Activated naive CD4-positive, alpha-beta T cell treated with anti-CD3 and anti-CD28 coated beads for 36 hours (primary cell): Measurements from ENCODE around the gene LATS2. TPM values are rescaled to one million over a fixed set of nuclear protein-coding genes. Genes with fewer than 3 reads are reported as not detected.

Experiments used
- CTCF ChIA-PET: fragments of 350-600 bp; sonication (Branson Sonifier 250); formaldehyde crosslinking; loops from one replicate; lab custom pipeline; 2021; ENCODE audit warnings: antibody characterized with exemption; lab: Charles Lee
- DNase-seq: peaks from one replicate; pipeline ENCODE4 v3.0.0-alpha.2; 2020
- H3K27ac Mint-ChIP-seq: one replicate; pipeline ENCODE4 v1.8.0; 2021; ENCODE audit warnings: mild to moderate bottlenecking, mixed read lengths
- H3K27me3 Mint-ChIP-seq: one replicate; pipeline ENCODE4 v1.8.0; 2021; ENCODE audit warnings: low read depth, mixed read lengths
- H3K36me3 Mint-ChIP-seq: one replicate; pipeline ENCODE4 v1.8.0; 2021; ENCODE audit warnings: low read depth, mixed read lengths
- H3K4me1 Mint-ChIP-seq: one replicate; pipeline ENCODE4 v1.8.0; 2021; ENCODE audit warnings: low read depth, mixed read lengths
- H3K4me3 Mint-ChIP-seq: one replicate; pipeline ENCODE4 v1.8.0; 2021; ENCODE audit warnings: mild to moderate bottlenecking, moderate library complexity, mixed read lengths
- H3K9me3 Mint-ChIP-seq: one replicate; pipeline ENCODE4 v1.8.0; 2021; ENCODE audit warnings: mixed read lengths
- intact Hi-C: fragments of 100-400 bp; cut with micrococcal nuclease; formaldehyde crosslinking; loops from one replicate; pipeline ENCODE4 v1.15.1; 2023
- total RNA-seq, 2 experiments: library from RNA; stranded (reverse); gene quantifications; one replicate each; pipeline ENCODE4 v1.2.3, GENCODE V29; 2021

LATS2 gene
- total RNA-seq, 2 experiments from 2014 or later: 1.1 to 1.2 TPM

DNA sequence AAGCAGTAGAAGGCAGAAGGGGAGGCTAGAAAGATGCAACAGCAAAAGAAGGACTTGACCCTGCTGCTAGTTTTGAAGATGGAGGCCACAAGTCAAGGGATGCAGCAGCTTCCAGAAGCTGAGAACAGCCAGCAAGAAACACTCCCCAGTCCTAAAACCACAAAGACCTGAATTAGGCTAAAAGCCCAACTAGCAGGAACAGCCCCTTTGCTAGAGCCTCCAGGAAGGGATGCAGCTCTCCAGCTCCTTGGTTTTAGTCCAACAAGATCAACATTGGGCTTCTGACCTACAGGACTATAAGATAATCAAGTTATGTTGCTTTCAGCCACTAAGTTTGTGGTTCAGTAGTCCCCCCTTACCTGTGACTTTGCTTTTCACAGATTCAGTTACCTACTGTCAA, 10.5 kb upstream of the LATS2 start:
- H3K27ac Mint-ChIP-seq: no peak overlapping the region
- no peak overlapping the region for H3K4me3 Mint-ChIP-seq

DNA sequence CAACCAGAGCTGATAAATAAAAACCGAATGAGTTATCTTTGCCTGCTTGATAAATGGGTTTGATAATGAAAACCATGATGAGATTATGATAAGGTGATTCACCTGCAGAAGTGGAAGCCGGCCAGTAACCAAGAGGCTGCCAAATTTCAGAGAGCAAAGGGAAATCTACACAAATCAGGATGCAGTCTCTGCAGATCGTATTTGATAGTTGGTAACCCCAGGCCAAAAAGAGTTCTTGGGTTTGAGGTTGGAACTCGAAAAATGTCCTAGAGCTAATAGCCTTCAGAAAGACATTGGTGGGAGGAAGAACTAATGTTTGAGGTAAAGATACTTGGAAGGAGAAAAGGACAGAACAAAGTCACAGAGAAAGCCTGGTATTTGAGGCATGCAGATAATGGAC, 9.6 kb upstream of the LATS2 start:
- no peaks in the 10 kb centered on the region for H3K27me3 Mint-ChIP-seq
- intact Hi-C loops: loop anchor here (10.0 kb wide), 2 partner anchors 126 to 296 kb away; partner anchors contain the start of gene EEF1AKMT1
- CTCF ChIA-PET: interaction anchor here (0.6 to 1.3 kb wide), 4 partner anchors 40 to 144 kb away, joined by 3 to 5 read pairs (median 4); no protein-coding TSS in a partner anchor
- no peaks in the 10 kb centered on the region for H3K9me3 Mint-ChIP-seq
- no peaks in the 10 kb centered on the region for H3K36me3 Mint-ChIP-seq
- no peak overlapping the region for H3K4me3 Mint-ChIP-seq
- H3K27ac Mint-ChIP-seq: no peak overlapping the region
- no peak for DNase-seq
- peaks cover 11% of the 10 kb centered on the region for H3K4me1 Mint-ChIP-seq

More for the DNA sequence above, 10.5 kb upstream of the LATS2 start:
- DNase-seq: no peak
- CTCF ChIA-PET: no interaction called here
- intact Hi-C loops: loop anchor here (10.0 kb wide), 2 partner anchors 127 to 297 kb away; partner anchors contain the start of gene EEF1AKMT1
- Mint-ChIP-seq H3K4me1 (peaks cover 11% of the 10 kb centered on the region), H3K36me3 (no peaks in the 10 kb centered on the region), H3K27me3 (peaks cover 4% of the 10 kb centered on the region), H3K9me3 (no peaks in the 10 kb centered on the region)

DNA sequence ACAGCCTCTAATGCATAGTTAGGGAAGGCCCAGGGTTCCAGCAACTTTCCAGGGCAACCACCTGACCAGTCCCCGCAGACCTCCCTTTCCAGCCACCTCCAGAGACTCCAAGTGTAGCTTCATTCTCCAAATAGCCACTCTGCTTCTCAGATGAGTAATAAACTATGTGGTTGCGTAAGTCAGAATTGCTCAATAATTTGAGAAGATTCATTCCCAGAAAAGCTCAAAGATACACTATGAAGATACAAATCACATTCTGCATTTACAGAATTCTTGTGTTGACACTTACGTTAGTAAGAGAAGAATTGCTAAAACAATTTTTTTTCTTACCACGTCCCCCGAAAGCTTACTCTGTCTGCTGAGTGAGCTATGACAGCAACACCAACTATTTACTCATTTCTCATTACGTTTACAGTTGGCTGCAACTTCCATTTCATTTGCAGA, 8.2 kb upstream of the LATS2 start:
- no peaks in the 10 kb centered on the region for H3K27me3 Mint-ChIP-seq
- H3K9me3 Mint-ChIP-seq: no peaks in the 10 kb centered on the region
- no peak for DNase-seq
- H3K4me1 Mint-ChIP-seq: peaks cover 4% of the 10 kb centered on the region
- CTCF ChIA-PET: interaction anchor here (0.6 kb wide), 2 partner anchors 114 to 283 kb away, joined by 3 to 4 read pairs; no protein-coding TSS in a partner anchor
- H3K36me3 Mint-ChIP-seq: no peaks in the 10 kb centered on the region
- H3K27ac Mint-ChIP-seq: no peak overlapping the region
- no peak overlapping the region for H3K4me3 Mint-ChIP-seq
- intact Hi-C loops: loop anchor here (10.0 kb wide), 2 partner anchors 125 to 295 kb away; partner anchors contain the start of gene EEF1AKMT1

DNA sequence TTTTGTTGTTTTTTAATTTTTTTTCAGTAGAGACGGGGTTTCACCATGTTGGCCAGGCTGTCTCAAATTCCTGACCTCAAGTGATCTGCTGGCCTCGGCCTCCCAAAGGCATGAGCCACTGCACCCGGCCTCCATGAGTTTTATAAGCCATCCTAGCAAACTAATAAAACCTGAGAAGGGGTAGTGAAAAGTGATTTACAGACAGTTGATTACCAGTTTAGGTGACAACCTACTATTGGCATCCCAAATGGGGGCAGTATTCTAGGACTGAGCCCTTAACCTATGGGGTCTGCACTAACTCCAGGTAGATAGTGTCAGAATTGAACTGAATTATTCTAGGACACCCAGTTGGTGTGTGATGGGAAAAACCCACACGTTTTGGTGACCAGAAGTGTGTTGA, 6.5 kb upstream of the LATS2 start:
- no peaks in the 10 kb centered on the region for H3K36me3 Mint-ChIP-seq
- no peaks in the 10 kb centered on the region for H3K4me1 Mint-ChIP-seq
- CTCF ChIA-PET: no interaction called here

DNA sequence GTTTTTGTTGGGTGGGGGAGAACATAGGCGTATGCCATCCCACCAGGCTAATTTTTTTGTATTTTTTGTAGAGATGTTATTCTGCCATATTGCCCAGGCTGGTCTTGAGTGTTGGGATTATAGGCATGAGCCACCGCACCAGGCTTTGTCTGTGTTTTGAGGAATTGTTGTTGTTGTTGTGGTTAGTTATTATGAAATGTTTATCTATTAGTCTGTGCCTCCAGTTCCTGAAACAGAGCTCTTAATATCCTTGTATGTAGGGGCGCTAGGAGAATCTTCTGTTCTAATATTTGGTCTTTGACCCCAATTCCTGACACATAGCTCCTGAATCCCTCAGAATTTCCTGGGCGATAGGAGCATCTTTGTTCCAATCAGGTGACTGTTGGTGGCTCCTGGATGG, 5.6 kb upstream of the LATS2 start:
- Mint-ChIP-seq H3K36me3 (no peaks in the 10 kb centered on the region), H3K9me3 (no peaks in the 10 kb centered on the region), H3K4me3 (no peak overlapping the region), H3K27me3 (peaks cover 9% of the 10 kb centered on the region), H3K4me1 (no peaks in the 10 kb centered on the region), H3K27ac (no peak overlapping the region)
- intact Hi-C loops: no loop called here
- DNase-seq: no peak
- CTCF ChIA-PET: no interaction called here

More for the DNA sequence above, 6.5 kb upstream of the LATS2 start:
- Mint-ChIP-seq H3K4me3 (no peak overlapping the region), H3K9me3 (no peaks in the 10 kb centered on the region), H3K27ac (no peak overlapping the region), H3K27me3 (peaks cover 3% of the 10 kb centered on the region)
- intact Hi-C loops: no loop called here
- no peak for DNase-seq

DNA sequence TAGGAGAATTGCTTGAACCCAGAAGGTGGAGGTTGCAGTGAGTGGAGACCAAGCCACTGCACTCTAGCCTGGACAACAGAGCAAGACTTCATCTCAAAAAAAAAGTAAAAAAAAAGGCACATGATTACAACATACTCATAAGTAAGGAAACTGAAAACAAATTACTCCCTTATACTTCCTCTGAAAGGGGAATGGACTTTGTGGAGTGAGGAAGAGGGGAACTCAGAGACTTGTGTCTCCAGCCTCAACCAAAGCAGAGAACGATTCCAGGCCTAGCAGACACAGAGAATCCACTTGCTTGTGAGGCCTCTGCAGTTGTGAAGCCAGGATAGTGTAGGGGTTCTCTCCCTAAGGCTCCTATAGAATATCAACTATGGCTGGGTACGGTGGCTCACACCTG, 4.3 kb upstream of the LATS2 start:
- CTCF ChIA-PET: no interaction called here
- H3K27me3 Mint-ChIP-seq: peaks cover 13% of the 10 kb centered on the region
- H3K4me1 Mint-ChIP-seq: no peaks in the 10 kb centered on the region
- H3K4me3 Mint-ChIP-seq: no peak overlapping the region
- H3K36me3 Mint-ChIP-seq: peaks cover 1% of the 10 kb centered on the region
- intact Hi-C loops: no loop called here
- no peak overlapping the region for H3K27ac Mint-ChIP-seq
- no peaks in the 10 kb centered on the region for H3K9me3 Mint-ChIP-seq
- DNase-seq: no peak

DNA sequence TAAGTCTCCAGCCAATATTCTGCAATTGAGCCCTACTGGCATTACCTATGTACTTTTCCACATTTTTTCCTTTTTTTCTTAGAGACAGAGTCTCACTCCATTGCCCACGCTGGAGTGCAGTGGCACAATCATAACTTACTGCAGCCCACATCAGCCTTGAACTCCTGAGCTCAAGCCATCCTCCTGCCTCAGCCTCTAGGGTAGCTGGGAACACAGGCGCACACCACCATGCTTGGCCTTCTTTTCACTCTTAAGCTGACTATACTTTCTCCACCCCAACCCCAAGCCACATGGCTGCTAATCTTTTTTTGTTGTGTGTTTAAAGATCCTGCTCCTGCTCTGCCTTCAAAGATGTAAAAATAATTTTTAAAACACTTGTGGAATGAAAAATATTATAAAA, 1.6 kb upstream of the LATS2 start:
- DNase-seq: no peak
- H3K9me3 Mint-ChIP-seq: no peaks in the 10 kb centered on the region
- intact Hi-C loops: loop anchor here (5.0 kb wide), 1 partner anchor 46 kb away; no protein-coding TSS in a partner anchor
- no peak overlapping the region for H3K27ac Mint-ChIP-seq
- H3K36me3 Mint-ChIP-seq: peaks cover 1% of the 10 kb centered on the region
- H3K4me1 Mint-ChIP-seq: no peaks in the 10 kb centered on the region
- H3K27me3 Mint-ChIP-seq: peaks cover 19% of the 10 kb centered on the region
- CTCF ChIA-PET: interaction anchor here (0.6 to 0.7 kb wide), 2 partner anchors 30 to 77 kb away, joined by 3 read pairs; no protein-coding TSS in a partner anchor
- no peak overlapping the region for H3K4me3 Mint-ChIP-seq

DNA sequence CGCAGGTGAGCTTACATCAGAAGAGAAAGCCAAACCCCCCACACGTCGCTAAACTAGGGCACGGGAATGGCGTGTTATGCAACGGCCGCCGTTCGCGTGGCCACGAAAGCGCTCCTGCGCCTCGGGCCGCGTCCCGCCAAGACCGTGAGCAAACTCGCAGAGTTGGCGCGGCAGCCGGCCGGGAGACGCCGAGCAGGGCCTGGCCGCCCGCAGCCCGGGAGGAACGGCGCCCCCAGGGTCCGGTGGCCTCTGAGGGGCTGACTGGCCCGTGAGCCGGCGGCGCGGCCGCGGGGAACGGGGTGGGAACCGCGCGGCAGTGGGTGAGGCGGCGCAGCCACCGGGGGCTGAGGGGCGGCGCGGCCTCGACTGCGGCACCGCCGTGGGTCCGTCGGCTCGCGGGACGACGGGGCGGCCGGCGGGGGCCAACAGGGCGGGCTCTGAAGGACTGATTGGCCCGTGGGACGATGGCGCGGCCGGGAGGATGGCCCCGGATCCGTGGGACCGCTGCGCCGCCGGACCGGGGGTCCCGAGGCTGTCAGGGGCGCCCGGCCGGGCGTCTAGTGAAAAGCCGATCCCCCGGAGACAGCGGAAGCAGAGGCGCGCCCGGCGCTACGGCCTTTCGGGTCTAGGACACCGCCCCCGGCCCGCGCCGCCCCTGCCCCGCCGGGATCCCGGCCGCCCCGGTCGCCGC, 903 bp downstream of the LATS2 start:
- Mint-ChIP-seq H3K9me3 (no peaks in the 10 kb centered on the region), H3K4me1 (no peaks in the 10 kb centered on the region), H3K27ac (no peak overlapping the region), H3K36me3 (peaks cover 1% of the 10 kb centered on the region), H3K4me3 (peak overlapping the region; percentile 57), H3K27me3 (peaks cover 21% of the 10 kb centered on the region)
- DNase-seq: no peak
- CTCF ChIA-PET: no interaction called here
- intact Hi-C loops: loop anchor here (5.0 kb wide), 1 partner anchor 43 kb away; no protein-coding TSS in a partner anchor

DNA sequence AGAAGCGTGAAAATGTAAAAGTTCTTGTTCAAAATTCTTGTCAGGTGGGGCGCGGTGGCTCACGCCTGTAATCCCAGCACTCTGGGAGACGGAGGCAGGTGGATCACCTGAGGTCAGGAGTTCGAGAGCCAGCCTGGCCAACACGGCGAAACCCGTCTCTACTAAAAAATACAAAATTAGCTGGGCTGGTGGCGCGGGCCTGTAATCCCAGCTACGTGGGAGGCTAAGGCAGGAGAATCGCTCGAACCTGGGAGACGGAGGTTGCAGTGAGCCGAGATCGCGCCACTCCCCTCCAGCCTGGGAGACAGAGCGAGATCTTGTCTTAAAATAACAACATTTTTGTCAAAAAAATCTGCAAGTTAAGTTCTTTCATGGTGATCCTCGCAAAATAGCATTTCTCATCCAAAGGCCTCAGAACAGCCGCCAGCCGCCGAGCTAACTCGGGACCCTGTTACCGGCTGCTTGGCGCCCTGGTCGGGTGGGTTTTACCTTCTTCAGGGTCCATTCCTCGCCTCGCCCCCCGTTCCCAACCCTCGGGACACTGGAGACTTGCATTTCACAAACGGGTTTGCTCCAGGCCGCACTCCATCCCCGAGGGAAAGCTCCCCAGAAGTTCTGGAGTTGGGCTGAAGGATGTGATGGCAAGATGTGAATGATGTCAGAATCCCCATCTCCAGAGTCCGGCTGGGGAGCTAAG, 1.6 kb downstream of the LATS2 start:
- intact Hi-C loops: loop anchor here (5.0 kb wide), 1 partner anchor 42 kb away; no protein-coding TSS in a partner anchor
- CTCF ChIA-PET: no interaction called here
- H3K27me3 Mint-ChIP-seq: peaks cover 21% of the 10 kb centered on the region
- peak overlapping the region; percentile 57 for H3K4me3 Mint-ChIP-seq
- no peak for DNase-seq
- H3K27ac Mint-ChIP-seq: no peak overlapping the region
- H3K9me3 Mint-ChIP-seq: no peaks in the 10 kb centered on the region
- peaks cover 1% of the 10 kb centered on the region for H3K36me3 Mint-ChIP-seq
- H3K4me1 Mint-ChIP-seq: no peaks in the 10 kb centered on the region

DNA sequence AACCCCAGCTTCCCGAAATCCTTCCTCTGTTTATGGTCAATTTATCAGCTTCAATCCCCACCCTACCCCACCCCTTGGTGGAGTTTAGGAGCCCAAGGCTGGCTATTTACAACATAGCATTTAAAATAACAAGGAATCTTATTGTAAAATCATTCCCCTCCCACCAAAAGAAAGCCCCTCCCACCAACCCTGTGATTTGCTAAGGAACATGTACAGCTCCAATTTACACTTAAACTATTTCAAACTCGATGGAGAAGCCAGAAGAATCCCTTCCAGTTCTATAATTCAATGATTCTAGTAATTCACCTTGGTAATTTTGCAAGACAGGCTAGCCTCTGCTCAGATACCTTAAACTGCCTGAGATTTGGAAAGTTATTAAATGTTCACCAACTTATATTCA, 3.0 kb downstream of the LATS2 start:
- DNase-seq: no peak
- Mint-ChIP-seq H3K36me3 (peaks cover 1% of the 10 kb centered on the region), H3K27me3 (peaks cover 21% of the 10 kb centered on the region), H3K4me3 (no peak overlapping the region), H3K4me1 (peaks cover 1% of the 10 kb centered on the region), H3K27ac (no peak overlapping the region), H3K9me3 (no peaks in the 10 kb centered on the region)
- intact Hi-C loops: no loop called here
- CTCF ChIA-PET: interaction anchor here (0.6 kb wide), 1 partner anchor 509 kb away, joined by 7 read pairs; no protein-coding TSS in a partner anchor

DNA sequence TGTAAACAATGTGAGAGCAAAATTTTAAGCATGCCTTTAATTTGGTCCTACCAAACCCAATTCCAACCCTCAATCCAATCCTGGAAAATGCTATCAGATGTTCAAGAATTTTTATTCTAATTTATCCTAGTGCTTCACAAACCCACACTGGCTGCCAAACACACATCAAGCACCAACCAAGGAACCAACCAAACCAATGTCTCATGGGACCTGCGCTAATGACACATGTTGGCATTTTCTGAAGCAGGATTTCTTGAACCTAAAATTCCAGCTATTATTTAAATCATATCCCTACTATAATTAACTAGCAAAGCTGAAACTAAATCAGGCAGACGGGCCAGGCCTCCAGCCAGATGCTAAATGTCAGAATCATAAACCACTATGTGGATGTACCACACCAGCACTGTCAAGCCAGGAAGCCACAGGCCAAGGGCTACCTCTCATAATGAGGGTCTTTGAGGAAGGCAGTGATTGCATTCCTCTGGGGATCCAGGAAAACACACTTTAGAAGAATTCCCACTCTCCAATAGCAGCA, 5.8 kb downstream of the LATS2 start:
- Mint-ChIP-seq H3K9me3 (no peaks in the 10 kb centered on the region), H3K36me3 (no peaks in the 10 kb centered on the region), H3K27me3 (peaks cover 8% of the 10 kb centered on the region), H3K27ac (no peak overlapping the region), H3K4me3 (no peak overlapping the region), H3K4me1 (peaks cover 4% of the 10 kb centered on the region)
- no peak for DNase-seq
- intact Hi-C loops: no loop called here
- CTCF ChIA-PET: no interaction called here

DNA sequence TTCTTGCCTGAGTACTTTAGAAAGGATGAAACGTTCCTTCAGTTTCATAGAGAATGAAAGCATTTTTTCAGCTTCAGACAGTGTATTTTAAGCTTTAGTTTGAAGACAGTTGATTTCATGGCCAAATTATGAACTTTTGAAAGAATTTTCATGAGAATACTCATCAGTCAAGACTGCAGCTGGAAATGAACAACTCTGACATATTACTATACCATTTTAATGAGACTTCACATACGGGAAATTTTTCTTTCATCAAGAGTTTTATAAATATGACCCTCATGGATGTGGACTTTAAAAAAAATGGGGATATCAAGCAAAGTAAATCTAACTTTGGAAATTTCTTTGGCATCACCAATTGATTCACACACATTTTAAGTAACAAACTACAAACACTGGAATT, 6.4 kb downstream of the LATS2 start:
- CTCF ChIA-PET: no interaction called here
- Mint-ChIP-seq H3K9me3 (no peaks in the 10 kb centered on the region), H3K27me3 (peaks cover 8% of the 10 kb centered on the region), H3K27ac (no peak overlapping the region), H3K4me1 (peaks cover 4% of the 10 kb centered on the region), H3K36me3 (no peaks in the 10 kb centered on the region), H3K4me3 (no peak overlapping the region)
- intact Hi-C loops: no loop called here
- DNase-seq: no peak
